GM21737 (cell line): ENCODE data around the gene PANX3.
"Not testable (repeated sequence)": the region's sequence is repeated elsewhere in the genome, so short reads cannot be mapped to it uniquely, and the experiment has no call there.

Source experiments
- ATAC-seq: cut with Tn5 transposase; IDR thresholded peaks from one replicate; pipeline ENCODE4 v1.9.1; 2021; ENCODE audit warnings: mild to moderate bottlenecking, moderate library complexity; ENCODE audit not compliant: unreplicated experiment

Gene PANX3

GRCh38 chr11:124611064-124611463, at the start of gene PANX3:
PANX3 (plus strand) TSS chr11:124611428; CDS start chr11:124611557, 129 bp downstream.
- no peak for ATAC-seq

- no peak for ATAC-seq
Measured at GRCh38 chr11:124569697-124570096, 41.5 kb upstream of the PANX3 start, which contains the start of gene OR8A1. OR8A1 (plus strand) TSS chr11:124569997; CDS start chr11:124570120, 123 bp downstream.

GRCh38 chr11:124570160-124570559, 41.1 kb upstream of the PANX3 start:
- ATAC-seq, result no peak

- no peak for ATAC-seq
Measured at GRCh38 chr11:124577716-124578427, 33.4 kb upstream of the PANX3 start.

GRCh38 chr11:124578761-124579160, 32.5 kb upstream of the PANX3 start:
- ATAC-seq, result no peak

GRCh38 chr11:124581817-124582216, 29.4 kb upstream of the PANX3 start:
- no peak for ATAC-seq

- no peak for ATAC-seq
Measured at GRCh38 chr11:124582565-124582964, 28.7 kb upstream of the PANX3 start.

- no peak for ATAC-seq
Measured at GRCh38 chr11:124583781-124584180, 27.4 kb upstream of the PANX3 start.

- ATAC-seq, result no peak
Measured at GRCh38 chr11:124584681-124585372, 26.4 kb upstream of the PANX3 start.

- no peak for ATAC-seq
Measured at GRCh38 chr11:124586238-124586860, 24.9 kb upstream of the PANX3 start.

GRCh38 chr11:124591430-124591829, 19.8 kb upstream of the PANX3 start:
- no peak for ATAC-seq

GRCh38 chr11:124592627-124593026, 18.6 kb upstream of the PANX3 start:
- no peak for ATAC-seq

GRCh38 chr11:124595302-124595701, 15.9 kb upstream of the PANX3 start:
- ATAC-seq, result no peak

- no peak for ATAC-seq
Measured at GRCh38 chr11:124597626-124598025, 13.6 kb upstream of the PANX3 start.

- ATAC-seq, result no peak
Measured at GRCh38 chr11:124600621-124601320, 10.5 kb upstream of the PANX3 start.

GRCh38 chr11:124602193-124602592, 9.0 kb upstream of the PANX3 start:
- ATAC-seq, result no peak

- not testable (repeated sequence) for ATAC-seq
Measured at GRCh38 chr11:124602723-124603122, 8.5 kb upstream of the PANX3 start.

- ATAC-seq, result no peak
Measured at GRCh38 chr11:124605719-124606118, 5.5 kb upstream of the PANX3 start.

GRCh38 chr11:124608147-124608546, 3.1 kb upstream of the PANX3 start:
- ATAC-seq, result no peak

- ATAC-seq, result no peak
Measured at GRCh38 chr11:124610295-124610694, 933 bp upstream of the PANX3 start.

GRCh38 chr11:124612045-124612444, 817 bp downstream of the PANX3 start:
- no peak for ATAC-seq
